ENCODE measurements around the gene KLF9.

DNA sequence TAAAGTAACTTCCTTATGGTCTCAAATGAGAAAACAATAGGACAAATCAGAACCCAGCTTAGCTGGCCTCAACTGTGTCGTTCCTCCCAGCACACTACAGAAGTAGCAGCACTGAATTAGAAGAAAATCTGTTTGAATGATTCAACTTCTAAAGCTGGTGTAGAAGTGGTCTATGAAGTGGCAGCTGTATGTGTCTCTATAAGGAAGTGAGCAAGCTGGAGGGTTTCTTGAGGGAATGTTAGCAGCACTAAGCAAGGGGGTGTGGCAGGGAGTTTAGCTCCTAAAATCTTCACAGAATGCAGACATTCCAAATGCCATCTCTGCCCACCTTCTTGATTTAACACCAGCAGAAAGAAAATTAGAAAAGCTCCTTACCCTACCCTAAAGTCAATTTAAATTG lies 4.1 kb downstream of the KLF9 start:
- TF ChIP-seq, protein P1, sequence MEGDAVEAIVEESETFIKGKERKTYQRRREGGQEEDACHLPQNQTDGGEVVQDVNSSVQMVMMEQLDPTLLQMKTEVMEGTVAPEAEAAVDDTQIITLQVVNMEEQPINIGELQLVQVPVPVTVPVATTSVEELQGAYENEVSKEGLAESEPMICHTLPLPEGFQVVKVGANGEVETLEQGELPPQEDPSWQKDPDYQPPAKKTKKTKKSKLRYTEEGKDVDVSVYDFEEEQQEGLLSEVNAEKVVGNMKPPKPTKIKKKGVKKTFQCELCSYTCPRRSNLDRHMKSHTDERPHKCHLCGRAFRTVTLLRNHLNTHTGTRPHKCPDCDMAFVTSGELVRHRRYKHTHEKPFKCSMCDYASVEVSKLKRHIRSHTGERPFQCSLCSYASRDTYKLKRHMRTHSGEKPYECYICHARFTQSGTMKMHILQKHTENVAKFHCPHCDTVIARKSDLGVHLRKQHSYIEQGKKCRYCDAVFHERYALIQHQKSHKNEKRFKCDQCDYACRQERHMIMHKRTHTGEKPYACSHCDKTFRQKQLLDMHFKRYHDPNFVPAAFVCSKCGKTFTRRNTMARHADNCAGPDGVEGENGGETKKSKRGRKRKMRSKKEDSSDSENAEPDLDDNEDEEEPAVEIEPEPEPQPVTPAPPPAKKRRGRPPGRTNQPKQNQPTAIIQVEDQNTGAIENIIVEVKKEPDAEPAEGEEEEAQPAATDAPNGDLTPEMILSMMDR (conservative IDR thresholded peaks at IDR 0.05; ENCODE audit: low read length), result no peak
- no peak for TF ChIP-seq EZH2phosphoT487 (IDR thresholded peaks at IDR 0.05; ENCODE audit: borderline replicate concordance, low read depth, low read length)

Data from OCI-LY7 (cell line).